Measurements from ENCODE around the gene SPATA9. TPM values are rescaled to one million over a fixed set of nuclear protein-coding genes. Genes with fewer than 3 reads are reported as not detected.

The SPATA9 gene
- total and polyA plus RNA-seq, 9 of the 15 experiments (the other 6 are each of a cell fraction or from before 2014, with no cell fraction given): 0.16 to 5.5 (median 0.39) TPM; not detected in 3

GRCh38 chr5:95730011-95730700 is 47.4 kb upstream of the SPATA9 start (continued):
- TF ChIP-seq BCLAF1 (IDR thresholded peaks at IDR 0.05; ENCODE audit: borderline replicate concordance in 1 of 2, control insufficient read depth in 1 of 2, low read depth in 2 of 2, low read length in 1 of 2) (peak in 1 of 2 experiments; percentile 45; a peak in 1 of 4 replicates), KLF10 (CRISPR knock-in tag; IDR thresholded peaks at IDR 0.05) (peak; percentile 79; the same call in 1 of the 2 replicates), POLR2A (conservative IDR thresholded peaks at IDR 0.05) (no peak; the same call in 1 of the 2 replicates), TCF15 (CRISPR knock-in tag; IDR thresholded peaks at IDR 0.05) (no peak), ZNF3 (CRISPR knock-in tag; IDR thresholded peaks at IDR 0.05) (peak; percentile 60; the same call in 1 of the 2 replicates), TEAD4 (IDR thresholded peaks at IDR 0.05; ENCODE audit: low read length) (0 out of 2 replicates have a peak, but pooled peaks have one; percentile 5), TEAD4 (CRISPR knock-in tag; IDR thresholded peaks at IDR 0.05; ENCODE audit: borderline replicate concordance) (no peak), ZFP30 (CRISPR knock-in tag; IDR thresholded peaks at IDR 0.05; ENCODE audit: borderline replicate concordance) (peak; percentile 6; the same call in 1 of the 2 replicates), E2F1 (CRISPR knock-in tag; IDR thresholded peaks at IDR 0.05) (no peak), SIN3A (IDR thresholded peaks at IDR 0.05; ENCODE audit: borderline replicate concordance in 2 of 2, control insufficient read depth in 1 of 2, low read depth in 2 of 2, low read length in 2 of 2) (peak in 1 of 2 experiments; percentile 28; a peak in 1 of 4 replicates), RHOXF2B (CRISPR knock-in tag; conservative IDR thresholded peaks at IDR 0.05) (0 out of 2 replicates have a peak, but pooled peaks have one; percentile 50), NFXL1 (CRISPR knock-in tag; IDR thresholded peaks at IDR 0.05) (peak; percentile 71; the same call in 1 of the 2 replicates), ERF (CRISPR knock-in tag; IDR thresholded peaks at IDR 0.05) (peak; percentile 77; the same call in 1 of the 2 replicates), ZNF77 (CRISPR knock-in tag; IDR thresholded peaks at IDR 0.05) (0 out of 2 replicates have a peak, but pooled peaks have one; percentile 41), NONO (IDR thresholded peaks at IDR 0.05; ENCODE audit: low read depth in 2 of 2, low read length in 1 of 2) (0 out of 4 replicates have a peak, but pooled peaks of 1 of the 2 experiments have one; percentile 10), ZNF347 (CRISPR knock-in tag; IDR thresholded peaks at IDR 0.05; ENCODE audit: low read depth) (0 out of 2 replicates have a peak, but pooled peaks have one; percentile 51), TAF1 (IDR thresholded peaks at IDR 0.05; ENCODE audit: control insufficient read depth, extremely low read depth, insufficient read depth, low read length, severe bottlenecking) (peak; percentile 15)
- TF ChIP-seq, protein P1, sequence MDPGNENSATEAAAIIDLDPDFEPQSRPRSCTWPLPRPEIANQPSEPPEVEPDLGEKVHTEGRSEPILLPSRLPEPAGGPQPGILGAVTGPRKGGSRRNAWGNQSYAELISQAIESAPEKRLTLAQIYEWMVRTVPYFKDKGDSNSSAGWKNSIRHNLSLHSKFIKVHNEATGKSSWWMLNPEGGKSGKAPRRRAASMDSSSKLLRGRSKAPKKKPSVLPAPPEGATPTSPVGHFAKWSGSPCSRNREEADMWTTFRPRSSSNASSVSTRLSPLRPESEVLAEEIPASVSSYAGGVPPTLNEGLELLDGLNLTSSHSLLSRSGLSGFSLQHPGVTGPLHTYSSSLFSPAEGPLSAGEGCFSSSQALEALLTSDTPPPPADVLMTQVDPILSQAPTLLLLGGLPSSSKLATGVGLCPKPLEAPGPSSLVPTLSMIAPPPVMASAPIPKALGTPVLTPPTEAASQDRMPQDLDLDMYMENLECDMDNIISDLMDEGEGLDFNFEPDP (CRISPR knock-in tag; IDR thresholded peaks at IDR 0.05): peak; percentile 73; the same call in 1 of the 2 replicates
- TF ChIP-seq, protein P2, sequence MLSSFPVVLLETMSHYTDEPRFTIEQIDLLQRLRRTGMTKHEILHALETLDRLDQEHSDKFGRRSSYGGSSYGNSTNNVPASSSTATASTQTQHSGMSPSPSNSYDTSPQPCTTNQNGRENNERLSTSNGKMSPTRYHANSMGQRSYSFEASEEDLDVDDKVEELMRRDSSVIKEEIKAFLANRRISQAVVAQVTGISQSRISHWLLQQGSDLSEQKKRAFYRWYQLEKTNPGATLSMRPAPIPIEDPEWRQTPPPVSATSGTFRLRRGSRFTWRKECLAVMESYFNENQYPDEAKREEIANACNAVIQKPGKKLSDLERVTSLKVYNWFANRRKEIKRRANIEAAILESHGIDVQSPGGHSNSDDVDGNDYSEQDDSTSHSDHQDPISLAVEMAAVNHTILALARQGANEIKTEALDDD (IDR thresholded peaks at IDR 0.05): peak; percentile 73
